Measurements from ENCODE around the gene CLEC4C.

DNA sequence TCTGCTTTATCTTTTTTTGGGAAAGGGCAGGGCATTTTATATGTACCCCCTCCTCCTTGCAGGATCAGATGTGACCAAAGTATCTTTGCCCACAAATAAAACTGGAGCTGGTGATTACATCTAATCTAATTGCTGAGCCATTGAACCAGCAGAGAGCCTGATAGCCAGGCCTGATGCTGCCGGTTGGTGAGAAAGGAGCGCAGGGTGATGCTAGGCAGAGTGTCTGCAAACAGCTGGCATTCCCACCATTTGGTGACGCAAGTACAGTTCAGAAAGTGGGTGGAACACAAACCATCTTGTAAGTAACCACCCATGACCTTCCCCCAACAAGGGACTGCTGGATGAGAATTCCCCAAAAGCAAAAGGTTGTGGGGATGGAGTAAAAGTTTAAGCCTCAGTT, 23.2 kb downstream of the CLEC4C start:
- TF ChIP-seq EZH2 (IDR thresholded peaks at IDR 0.05; ENCODE audit: borderline replicate concordance, insufficient read depth, low read depth, low read length, poor library complexity, severe bottlenecking) (no peak), CTCF (IDR thresholded peaks at IDR 0.05) (no peak)

Data from B cell (primary cell).